Loucy (cell line): Measurements from ENCODE around the gene RAB3GAP1.

ENCODE experiments used
- CTCF ChIP-seq: fragments of 200-600 bp; sonication (generic); conservative IDR thresholded peaks from 2 replicates; pipeline ENCODE4 v1.5.1; 2014; ENCODE audit warnings: mild to moderate bottlenecking, antibody characterized with exemption, low read length
- EZH2phosphoT487 ChIP-seq: fragments of 200-600 bp; IDR thresholded peaks from 2 replicates; pipeline ENCODE4 v1.6.1; 2018; ENCODE audit warnings: antibody characterized with exemption, mild to moderate bottlenecking, moderate library complexity, borderline replicate concordance

- TF ChIP-seq CTCF (no peak), EZH2phosphoT487 (no peak)
These were observed 41.7 kb downstream of the RAB3GAP1 start for GRCh38 chr2:135093670-135094330.
